NB4 (cell line): ENCODE measurements around the gene ADAMTS13.

Experiments
- MYC ChIP-seq: IDR thresholded peaks from 2 replicates; pipeline ENCODE4 v1.6.1; 2011; ENCODE audit warnings: low read depth, low read length
- POLR2A ChIP-seq: IDR thresholded peaks from 2 replicates; pipeline ENCODE4 v1.6.1; 2011; ENCODE audit warnings: mild to moderate bottlenecking; ENCODE audit not compliant: insufficient read length; ENCODE audit errors: extremely low read depth
- TF ChIP-seq, protein P1 (sequence below): IDR thresholded peaks from one replicate; pipeline ENCODE4 v1.5.1; 2012; ENCODE audit warnings: low read depth, low read length
- TF ChIP-seq, protein P2 (sequence below): IDR thresholded peaks from 2 replicates; pipeline ENCODE4 v1.6.1; 2011; ENCODE audit warnings: low read depth, low read length

DNA sequence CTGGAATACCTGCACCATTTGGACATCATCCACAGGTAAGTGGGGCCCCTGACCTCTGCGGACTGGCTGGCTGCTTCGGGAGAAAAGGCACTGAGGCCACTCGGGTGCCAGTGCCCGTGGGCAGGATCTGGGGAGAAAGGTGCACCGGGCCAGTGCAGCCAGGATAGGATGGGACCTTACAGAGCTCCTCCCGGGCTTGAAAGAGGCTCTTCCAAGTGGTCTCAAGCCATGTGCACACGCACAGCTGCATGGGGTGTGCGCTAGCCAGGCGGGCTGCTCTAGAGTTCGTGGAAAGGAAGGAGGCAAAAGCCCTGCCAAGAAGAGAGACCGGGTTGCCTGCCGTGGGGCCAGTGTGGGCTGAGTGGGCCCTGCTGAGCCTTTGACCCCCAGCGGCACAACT is 32.6 kb upstream of the ADAMTS13 start:
- TF ChIP-seq POLR2A, result no peak
- TF ChIP-seq, protein P1, sequence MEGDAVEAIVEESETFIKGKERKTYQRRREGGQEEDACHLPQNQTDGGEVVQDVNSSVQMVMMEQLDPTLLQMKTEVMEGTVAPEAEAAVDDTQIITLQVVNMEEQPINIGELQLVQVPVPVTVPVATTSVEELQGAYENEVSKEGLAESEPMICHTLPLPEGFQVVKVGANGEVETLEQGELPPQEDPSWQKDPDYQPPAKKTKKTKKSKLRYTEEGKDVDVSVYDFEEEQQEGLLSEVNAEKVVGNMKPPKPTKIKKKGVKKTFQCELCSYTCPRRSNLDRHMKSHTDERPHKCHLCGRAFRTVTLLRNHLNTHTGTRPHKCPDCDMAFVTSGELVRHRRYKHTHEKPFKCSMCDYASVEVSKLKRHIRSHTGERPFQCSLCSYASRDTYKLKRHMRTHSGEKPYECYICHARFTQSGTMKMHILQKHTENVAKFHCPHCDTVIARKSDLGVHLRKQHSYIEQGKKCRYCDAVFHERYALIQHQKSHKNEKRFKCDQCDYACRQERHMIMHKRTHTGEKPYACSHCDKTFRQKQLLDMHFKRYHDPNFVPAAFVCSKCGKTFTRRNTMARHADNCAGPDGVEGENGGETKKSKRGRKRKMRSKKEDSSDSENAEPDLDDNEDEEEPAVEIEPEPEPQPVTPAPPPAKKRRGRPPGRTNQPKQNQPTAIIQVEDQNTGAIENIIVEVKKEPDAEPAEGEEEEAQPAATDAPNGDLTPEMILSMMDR, result no peak
- no peak for TF ChIP-seq MYC
- TF ChIP-seq, protein P2, sequence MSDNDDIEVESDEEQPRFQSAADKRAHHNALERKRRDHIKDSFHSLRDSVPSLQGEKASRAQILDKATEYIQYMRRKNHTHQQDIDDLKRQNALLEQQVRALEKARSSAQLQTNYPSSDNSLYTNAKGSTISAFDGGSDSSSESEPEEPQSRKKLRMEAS, result no peak
